MM.1S (cell line): ENCODE results near the gene SLC49A3.

ENCODE experiments used
- CTCF ChIP-seq: fragments of 300-600 bp; sonication (generic); IDR thresholded peaks from 2 replicates; pipeline ENCODE4 v1.5.1; 2016; ENCODE audit warnings: antibody characterized with exemption, low read length, mixed read lengths
- EZH2 ChIP-seq: fragments of 300-600 bp; sonication (generic); optimal IDR thresholded peaks from 2 replicates; pipeline ENCODE3; 2017; ENCODE audit warnings: low read depth, mild to moderate bottlenecking, antibody characterized with exemption, low read length, mixed read lengths

DNA sequence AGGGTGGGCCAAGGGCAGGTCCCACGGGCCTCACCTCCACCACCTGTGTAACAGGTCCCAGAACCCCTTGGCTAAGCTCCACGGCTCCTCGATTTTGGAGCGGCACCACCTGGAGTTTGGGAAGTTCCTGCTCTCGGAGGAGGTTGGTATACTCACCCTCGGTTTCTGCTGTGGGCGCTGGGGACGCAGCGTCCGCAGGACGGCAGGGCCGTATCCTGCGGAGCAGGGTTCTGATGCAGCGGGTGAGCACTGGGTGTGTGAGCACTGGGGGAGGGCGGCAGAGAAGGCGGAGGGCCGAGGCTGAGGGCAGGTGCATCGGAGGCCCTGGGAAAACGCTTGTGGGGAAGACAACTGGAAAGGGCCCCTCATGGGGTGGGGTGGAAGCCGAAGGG, 25.9 kb downstream of the SLC49A3 start:
- TF ChIP-seq CTCF = no peak
- no peak for TF ChIP-seq EZH2
